Dermis blood vessel endothelial cell (primary cell): ENCODE data around the gene OR4D6. TPM values are rescaled to one million over a fixed set of nuclear protein-coding genes. Genes with fewer than 3 reads are reported as not detected.
A peak's percentile ranks its signal among the peaks of the same experiment; 100 is the strongest.
"Not testable (repeated sequence)": the region's sequence is repeated elsewhere in the genome, so short reads cannot be mapped to it uniquely, and the experiment has no call there.

Source experiments
- DNase-seq: peaks from one replicate; pipeline ENCODE4 v3.0.0; 2010
- total RNA-seq: library from RNA; depleted of rRNA; stranded (reverse); fragments of >200 nt; gene quantifications from 2 replicates; pipeline ENCODE4 v1.2.3, GENCODE V29; 2014

Gene OR4D6
- not detected in 2 replicates for total RNA-seq

- DNase-seq = no peak
Measured at GRCh38 chr11:59456661-59457060, at the start of gene OR4D6. OR4D6 (plus strand) TSS chr11:59456961; CDS start chr11:59456961, 0 bp downstream.

GRCh38 chr11:59413646-59414045, 43.1 kb upstream of the OR4D6 start:
- no peak for DNase-seq

- no peak for DNase-seq
Measured at GRCh38 chr11:59415111-59415510, 41.6 kb upstream of the OR4D6 start.

GRCh38 chr11:59416613-59417012, 40.1 kb upstream of the OR4D6 start:
- DNase-seq = no peak

GRCh38 chr11:59417023-59417422, 39.7 kb upstream of the OR4D6 start:
- no peak for DNase-seq

- no peak for DNase-seq
Measured at GRCh38 chr11:59418156-59418555, 38.6 kb upstream of the OR4D6 start.

GRCh38 chr11:59423835-59424234, 32.9 kb upstream of the OR4D6 start:
- no peak for DNase-seq

GRCh38 chr11:59425131-59425530, 31.6 kb upstream of the OR4D6 start:
- DNase-seq = no peak

GRCh38 chr11:59426361-59427067, 30.2 kb upstream of the OR4D6 start, which contains the start of gene OR5A2:
OR5A2 (minus strand) TSS chr11:59426413; CDS start chr11:59422953, 3,460 bp downstream.
- DNase-seq = no peak

GRCh38 chr11:59427068-59427382, 29.7 kb upstream of the OR4D6 start:
- DNase-seq = no peak

- DNase-seq = peak; percentile 73
Measured at GRCh38 chr11:59429924-59430516, 26.7 kb upstream of the OR4D6 start.

- no peak for DNase-seq
Measured at GRCh38 chr11:59436169-59436568, 20.6 kb upstream of the OR4D6 start, which contains the start of gene OR5A1. OR5A1 (plus strand) TSS chr11:59436469; CDS start chr11:59443169, 6,700 bp downstream.

- DNase-seq = no peak
Measured at GRCh38 chr11:59437770-59438169, 19.0 kb upstream of the OR4D6 start.

- not testable (repeated sequence) for DNase-seq
Measured at GRCh38 chr11:59445624-59446023, 11.1 kb upstream of the OR4D6 start.

GRCh38 chr11:59448484-59448883, 8.3 kb upstream of the OR4D6 start:
- no peak for DNase-seq

- no peak for DNase-seq
Measured at GRCh38 chr11:59459916-59460315, 3.2 kb downstream of the OR4D6 start.

- peak; percentile 27 for DNase-seq
Measured at GRCh38 chr11:59463190-59463641, 6.5 kb downstream of the OR4D6 start.

GRCh38 chr11:59473015-59473414, 16.3 kb downstream of the OR4D6 start, which contains the start of gene OR4D10:
OR4D10 (plus strand) TSS chr11:59473315; CDS start chr11:59477430, 4,115 bp downstream.
- DNase-seq = no peak

GRCh38 chr11:59475176-59475575, 18.4 kb downstream of the OR4D6 start:
- no peak for DNase-seq

GRCh38 chr11:59479906-59480305, 23.1 kb downstream of the OR4D6 start:
- no peak for DNase-seq

GRCh38 chr11:59480359-59480758, 23.6 kb downstream of the OR4D6 start:
- no peak for DNase-seq

- no peak for DNase-seq
Measured at GRCh38 chr11:59501931-59502330, 45.2 kb downstream of the OR4D6 start.

GRCh38 chr11:59503276-59503675, 46.5 kb downstream of the OR4D6 start, which contains the start of gene OR4D11:
OR4D11 (plus strand) TSS chr11:59503576; CDS start chr11:59503576, 0 bp downstream.
- DNase-seq = no peak
